Parathyroid adenoma (tissue), 2 donors: ENCODE data around the gene PCDHGC4.

Experiments
- H2AFZ ChIP-seq: fragments of 300-600 bp; sonication (generic); one replicate; pipeline ENCODE4 v1.7.0; 2017; ENCODE audit warnings: antibody characterized with exemption, mild to moderate bottlenecking
- H3K27ac ChIP-seq: fragments of 300-600 bp; sonication (generic); one replicate; pipeline ENCODE4 v1.7.0; 2017
- H3K27me3 ChIP-seq: fragments of 300-600 bp; sonication (generic); one replicate; pipeline ENCODE4 v1.7.0; 2017; ENCODE audit warnings: low read length; ENCODE audit not compliant: control insufficient read depth, insufficient read depth
- H3K36me3 ChIP-seq: fragments of 300-600 bp; sonication (generic); one replicate; pipeline ENCODE4 v1.7.0; 2017; ENCODE audit warnings: low read length; ENCODE audit not compliant: control insufficient read depth, insufficient read depth
- H3K4me1 ChIP-seq: fragments of 300-600 bp; sonication (generic); one replicate; pipeline ENCODE4 v1.7.0; 2017; ENCODE audit warnings: control low read depth
- H3K4me2 ChIP-seq: fragments of 300-600 bp; sonication (generic); one replicate; pipeline ENCODE4 v1.7.0; 2017; ENCODE audit warnings: low read length
- H3K4me3 ChIP-seq: fragments of 300-600 bp; sonication (generic); one replicate; pipeline ENCODE4 v1.7.0; 2017; ENCODE audit warnings: low read depth, low read length
- H3K79me2 ChIP-seq: fragments of 300-600 bp; sonication (generic); one replicate; pipeline ENCODE4 v1.7.0; 2017; ENCODE audit warnings: control low read depth
- H3K9ac ChIP-seq: fragments of 300-600 bp; sonication (generic); one replicate; pipeline ENCODE4 v1.7.0; 2017; ENCODE audit warnings: mild to moderate bottlenecking
- H3K9me3 ChIP-seq: fragments of 300-600 bp; sonication (generic); one replicate; pipeline ENCODE4 v1.7.0; 2017; ENCODE audit warnings: low read length; ENCODE audit not compliant: control insufficient read depth
- TF ChIP-seq, protein P1 (sequence below): fragments of 300-600 bp; sonication (generic); IDR thresholded peaks from one replicate; pipeline ENCODE4 v1.7.0; 2017; ENCODE audit warnings: antibody characterized with exemption, mild to moderate bottlenecking
- donor health status: primary hyperparathyroidism.

Gene PCDHGC4

DNA sequence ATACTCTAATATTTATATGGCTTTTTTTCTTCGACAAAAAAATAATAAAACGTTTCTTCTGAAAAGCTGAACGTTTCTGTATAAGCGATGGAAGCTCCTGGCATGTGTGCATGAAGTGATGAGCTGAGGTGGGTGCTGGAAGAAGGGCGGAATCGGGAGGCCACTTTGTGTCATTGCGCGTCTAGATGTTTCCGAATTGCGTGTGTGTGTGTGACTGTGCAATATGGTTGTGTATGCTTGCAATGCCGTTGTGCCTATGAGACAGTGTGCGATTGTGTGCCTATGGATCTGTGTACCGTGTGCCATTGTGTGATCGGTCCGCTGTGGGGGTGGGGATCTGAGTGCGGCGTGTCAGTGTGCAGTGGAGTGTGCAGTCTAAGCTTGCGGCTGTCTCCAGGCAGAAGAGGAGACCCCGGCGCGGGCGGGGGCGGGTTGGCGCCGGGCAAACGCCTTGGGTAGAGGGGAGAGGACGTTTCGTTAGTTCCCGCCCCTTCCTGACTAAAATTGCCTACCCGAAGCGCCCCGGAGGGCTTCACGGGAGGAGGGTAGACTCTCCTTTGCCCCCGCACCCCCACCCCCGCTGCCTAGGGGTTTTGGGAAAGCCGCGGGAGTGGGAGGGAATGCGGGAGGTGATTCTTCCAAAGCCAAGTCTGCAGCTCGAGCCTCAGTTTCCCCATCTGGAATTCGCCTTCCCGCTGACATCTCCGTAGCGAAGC is 28.2 kb downstream of the PCDHGC4 start:
- Histone ChIP-seq H3K27me3 (no peaks in the 10 kb centered on the region), H3K79me2 (peaks cover 5% of the 10 kb centered on the region), H3K9me3 (no peaks in the 10 kb centered on the region), H3K36me3 (no peaks in the 10 kb centered on the region), H3K27ac (peak overlapping the region; percentile 99), H3K4me1 (peaks cover 49% of the 10 kb centered on the region), H3K4me3 (peak overlapping the region; percentile 71), H2AFZ (peak overlapping the region; percentile 81), H3K9ac (peak overlapping the region; percentile 64), H3K4me2 (peak overlapping the region; percentile 80)
- TF ChIP-seq, protein P1, sequence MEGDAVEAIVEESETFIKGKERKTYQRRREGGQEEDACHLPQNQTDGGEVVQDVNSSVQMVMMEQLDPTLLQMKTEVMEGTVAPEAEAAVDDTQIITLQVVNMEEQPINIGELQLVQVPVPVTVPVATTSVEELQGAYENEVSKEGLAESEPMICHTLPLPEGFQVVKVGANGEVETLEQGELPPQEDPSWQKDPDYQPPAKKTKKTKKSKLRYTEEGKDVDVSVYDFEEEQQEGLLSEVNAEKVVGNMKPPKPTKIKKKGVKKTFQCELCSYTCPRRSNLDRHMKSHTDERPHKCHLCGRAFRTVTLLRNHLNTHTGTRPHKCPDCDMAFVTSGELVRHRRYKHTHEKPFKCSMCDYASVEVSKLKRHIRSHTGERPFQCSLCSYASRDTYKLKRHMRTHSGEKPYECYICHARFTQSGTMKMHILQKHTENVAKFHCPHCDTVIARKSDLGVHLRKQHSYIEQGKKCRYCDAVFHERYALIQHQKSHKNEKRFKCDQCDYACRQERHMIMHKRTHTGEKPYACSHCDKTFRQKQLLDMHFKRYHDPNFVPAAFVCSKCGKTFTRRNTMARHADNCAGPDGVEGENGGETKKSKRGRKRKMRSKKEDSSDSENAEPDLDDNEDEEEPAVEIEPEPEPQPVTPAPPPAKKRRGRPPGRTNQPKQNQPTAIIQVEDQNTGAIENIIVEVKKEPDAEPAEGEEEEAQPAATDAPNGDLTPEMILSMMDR = no peak

DNA sequence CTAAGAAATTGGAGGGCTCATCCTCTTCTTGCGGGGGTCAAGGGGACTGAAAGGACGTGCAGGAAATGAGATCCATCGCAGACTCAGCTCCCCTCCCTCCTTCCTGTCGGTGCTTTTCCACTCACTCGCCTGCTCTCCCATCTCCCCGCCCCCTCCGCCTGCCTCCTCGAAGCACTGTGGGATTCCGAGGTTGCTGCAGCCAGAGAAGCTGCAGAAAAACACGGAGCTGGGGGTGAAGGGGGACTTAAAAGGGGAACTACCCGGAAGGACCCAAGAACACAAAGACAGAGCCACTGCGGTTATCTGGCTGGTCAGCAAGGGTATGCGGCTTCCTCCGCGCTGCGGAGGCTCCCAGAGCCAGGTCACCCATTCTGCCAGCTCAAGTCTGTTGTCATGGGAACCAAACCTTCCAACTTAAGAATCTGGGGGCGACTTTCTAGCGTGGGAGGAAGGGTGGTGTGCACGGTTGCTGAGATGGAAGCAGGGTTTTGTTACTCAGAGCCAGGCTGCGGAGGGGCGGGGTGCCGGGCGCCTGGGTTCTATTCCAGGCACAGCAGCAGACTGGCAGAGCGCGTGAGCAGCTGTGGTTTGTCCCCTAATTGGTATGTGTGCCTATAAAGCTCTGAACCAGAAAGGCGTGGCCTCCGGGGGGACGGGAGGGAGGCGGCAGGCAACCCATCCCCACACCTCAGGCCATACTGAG is 28.9 kb downstream of the PCDHGC4 start:
- peaks cover 5% of the 10 kb centered on the region for H3K79me2 ChIP-seq
- peak overlapping the region; percentile 99 for H3K27ac ChIP-seq
- peak overlapping the region; percentile 80 for H3K4me2 ChIP-seq
- peak overlapping the region; percentile 71 for H3K4me3 ChIP-seq
- H3K4me1 ChIP-seq = peaks cover 46% of the 10 kb centered on the region
- peak overlapping the region; percentile 81 for H2AFZ ChIP-seq
- no peaks in the 10 kb centered on the region for H3K36me3 ChIP-seq
- no peaks in the 10 kb centered on the region for H3K9me3 ChIP-seq
- TF ChIP-seq, protein P1 = no peak
- peak overlapping the region; percentile 64 for H3K9ac ChIP-seq
- no peaks in the 10 kb centered on the region for H3K27me3 ChIP-seq

DNA sequence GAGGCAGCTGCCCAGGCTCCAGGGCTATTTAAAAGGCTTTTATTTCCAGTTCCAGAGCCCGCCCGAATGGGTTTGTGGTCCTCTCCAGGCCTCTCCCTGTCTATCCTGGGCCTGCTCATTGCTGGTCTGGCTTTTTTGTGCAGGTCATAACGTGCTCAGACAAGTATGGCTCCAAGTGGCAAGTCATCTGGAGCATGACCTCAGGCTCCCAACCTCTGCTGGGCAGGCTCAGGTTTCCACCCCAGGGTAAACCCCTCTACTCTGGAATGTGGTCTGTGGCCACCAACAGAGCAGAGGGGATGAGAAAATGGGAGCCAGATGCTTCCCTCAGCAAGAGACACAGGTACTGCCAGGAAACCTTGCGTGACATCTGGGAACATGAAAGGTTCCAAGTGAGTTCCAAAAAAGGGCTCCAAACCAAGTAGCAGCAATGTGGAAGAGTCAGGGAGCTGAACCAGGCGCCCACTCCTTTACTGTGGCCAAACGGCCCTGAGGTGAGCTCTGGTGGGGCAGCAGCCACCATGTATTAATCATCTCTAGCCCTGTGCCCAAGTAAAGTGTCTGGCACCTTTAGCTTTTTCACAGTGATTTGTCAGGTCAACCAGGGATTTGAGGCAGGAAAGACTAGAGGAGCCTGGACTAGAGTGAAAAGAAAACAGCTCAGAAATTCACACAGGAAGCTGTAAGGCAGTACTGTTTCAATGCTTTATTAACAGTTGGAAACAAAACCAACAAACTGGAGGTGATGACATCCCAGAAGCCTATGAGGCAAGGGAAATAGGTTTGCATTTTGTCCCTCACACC is 29.7 kb downstream of the PCDHGC4 start:
- Histone ChIP-seq H3K9me3 (no peaks in the 10 kb centered on the region), H3K4me3 (peak overlapping the region; percentile 71), H3K27me3 (no peaks in the 10 kb centered on the region), H3K4me1 (peaks cover 46% of the 10 kb centered on the region), H3K79me2 (peaks cover 5% of the 10 kb centered on the region), H3K36me3 (no peaks in the 10 kb centered on the region), H3K9ac (no peak overlapping the region), H3K27ac (peak overlapping the region; percentile 99), H3K4me2 (peak overlapping the region; percentile 80), H2AFZ (peak overlapping the region; percentile 81)
- TF ChIP-seq, protein P1 = no peak

DNA sequence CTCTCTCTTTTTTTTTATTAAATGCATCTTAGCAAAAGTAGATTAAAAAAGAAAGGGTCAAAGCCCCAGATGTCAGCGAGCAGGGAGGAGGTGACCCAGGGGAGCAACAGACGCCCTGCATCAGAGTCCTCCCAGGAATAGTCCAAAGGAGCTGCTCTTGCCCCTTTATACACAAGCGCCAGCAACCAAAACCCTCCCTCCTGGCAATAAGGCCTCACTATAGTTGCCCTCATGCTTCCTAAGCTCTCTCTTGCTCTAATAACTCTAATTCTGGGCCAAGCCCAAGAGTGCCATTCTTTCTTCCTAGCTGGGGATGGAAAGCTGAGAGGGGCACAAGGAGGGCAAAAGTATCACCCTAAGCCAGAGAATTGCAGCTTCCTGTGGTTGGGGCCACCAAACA is 30.3 kb downstream of the PCDHGC4 start:
- H3K4me1 ChIP-seq = peaks cover 46% of the 10 kb centered on the region
- H3K79me2 ChIP-seq = peaks cover 5% of the 10 kb centered on the region
- no peak overlapping the region for H2AFZ ChIP-seq
- H3K27ac ChIP-seq = peak overlapping the region; percentile 99
- H3K27me3 ChIP-seq = no peaks in the 10 kb centered on the region
- H3K9ac ChIP-seq = no peak overlapping the region
- no peak overlapping the region for H3K4me2 ChIP-seq
- peak overlapping the region; percentile 3 for H3K4me3 ChIP-seq
- TF ChIP-seq, protein P1 = no peak
- H3K9me3 ChIP-seq = no peaks in the 10 kb centered on the region
- H3K36me3 ChIP-seq = no peaks in the 10 kb centered on the region
